ENCODE results near the gene LRFN2. TPM values are rescaled to one million over a fixed set of nuclear protein-coding genes. Genes with fewer than 3 reads are reported as not detected.
A peak's percentile ranks its signal among the peaks of the same experiment; 100 is the strongest.

LRFN2 gene
- total RNA-seq, 1 donor from 2014 or later = not detected

DNA sequence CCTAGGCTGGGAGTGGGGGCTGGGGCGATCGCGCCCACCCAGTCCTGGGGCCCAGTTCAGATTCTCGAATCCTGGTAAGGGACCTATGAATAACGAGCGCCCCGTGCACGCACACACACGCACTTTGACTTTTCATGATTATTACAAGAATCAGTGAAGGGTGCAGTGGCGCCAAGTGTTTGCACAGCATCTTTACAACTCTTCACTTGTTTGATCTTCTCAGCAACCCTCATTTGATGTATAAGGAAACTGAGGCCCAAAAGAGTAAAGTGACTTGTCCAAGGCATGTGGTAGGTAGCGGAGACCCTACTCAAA, 863 bp upstream of the LRFN2 start:
- Mint-ChIP-seq H3K27me3 (ENCODE audit: low read depth) (peaks cover 89% of the 10 kb centered on the region), H3K4me3 (peak overlapping the region; percentile 26), H3K9me3 (no peaks in the 10 kb centered on the region), H3K4me1 (peaks cover 19% of the 10 kb centered on the region), H3K27ac (no peak overlapping the region), H3K36me3 (no peaks in the 10 kb centered on the region)
- DNase-seq (ENCODE audit: low spot score in 2 of 2, unreplicated experiment in 2 of 2) = no peak
- TF ChIP-seq, protein P1, sequence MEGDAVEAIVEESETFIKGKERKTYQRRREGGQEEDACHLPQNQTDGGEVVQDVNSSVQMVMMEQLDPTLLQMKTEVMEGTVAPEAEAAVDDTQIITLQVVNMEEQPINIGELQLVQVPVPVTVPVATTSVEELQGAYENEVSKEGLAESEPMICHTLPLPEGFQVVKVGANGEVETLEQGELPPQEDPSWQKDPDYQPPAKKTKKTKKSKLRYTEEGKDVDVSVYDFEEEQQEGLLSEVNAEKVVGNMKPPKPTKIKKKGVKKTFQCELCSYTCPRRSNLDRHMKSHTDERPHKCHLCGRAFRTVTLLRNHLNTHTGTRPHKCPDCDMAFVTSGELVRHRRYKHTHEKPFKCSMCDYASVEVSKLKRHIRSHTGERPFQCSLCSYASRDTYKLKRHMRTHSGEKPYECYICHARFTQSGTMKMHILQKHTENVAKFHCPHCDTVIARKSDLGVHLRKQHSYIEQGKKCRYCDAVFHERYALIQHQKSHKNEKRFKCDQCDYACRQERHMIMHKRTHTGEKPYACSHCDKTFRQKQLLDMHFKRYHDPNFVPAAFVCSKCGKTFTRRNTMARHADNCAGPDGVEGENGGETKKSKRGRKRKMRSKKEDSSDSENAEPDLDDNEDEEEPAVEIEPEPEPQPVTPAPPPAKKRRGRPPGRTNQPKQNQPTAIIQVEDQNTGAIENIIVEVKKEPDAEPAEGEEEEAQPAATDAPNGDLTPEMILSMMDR (IDR thresholded peaks at IDR 0.05; ENCODE audit: unreplicated experiment) = peak; percentile 2

GRCh38 chr6:40586369-40587201, 579 bp downstream of the LRFN2 start:
- TF ChIP-seq, protein P1 (IDR thresholded peaks at IDR 0.05; ENCODE audit: unreplicated experiment) = no peak
- Mint-ChIP-seq H3K4me1 (peaks cover 19% of the 10 kb centered on the region), H3K27ac (no peak overlapping the region), H3K4me3 (peak overlapping the region; percentile 74), H3K27me3 (ENCODE audit: low read depth) (peaks cover 85% of the 10 kb centered on the region), H3K36me3 (no peaks in the 10 kb centered on the region), H3K9me3 (no peaks in the 10 kb centered on the region)
- DNase-seq (ENCODE audit: low spot score in 2 of 2, unreplicated experiment in 2 of 2) = peak in 1 of 2 experiments; percentile 44

DNA sequence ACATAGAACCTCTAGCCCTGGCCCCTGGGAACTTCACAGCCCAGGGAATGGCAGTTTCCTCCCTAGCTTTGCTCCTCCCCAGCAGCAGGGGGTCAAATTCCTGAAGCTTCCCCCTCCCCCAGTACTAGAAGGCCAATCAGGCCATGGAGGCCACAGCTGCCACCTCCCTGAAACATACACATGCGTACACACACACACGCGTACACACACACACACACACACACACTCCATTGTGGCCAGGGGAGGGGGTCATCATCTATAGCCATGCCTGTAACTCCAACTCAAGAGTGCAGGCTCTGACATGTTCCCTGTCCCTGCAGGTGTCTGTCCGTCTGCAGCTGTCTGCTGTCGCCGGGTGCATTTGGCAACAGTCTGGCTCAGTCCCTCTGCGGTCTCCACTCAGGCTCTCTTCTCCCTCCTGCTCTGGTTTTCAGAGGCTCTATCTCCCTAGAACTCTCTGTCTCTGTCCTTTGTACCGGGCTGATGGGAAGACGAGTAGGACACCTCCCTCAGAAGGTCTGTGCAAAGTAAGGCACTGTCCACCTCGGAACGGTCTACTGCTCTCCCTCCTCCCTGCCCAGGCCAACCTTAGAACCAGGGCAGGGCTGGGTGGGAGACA, 1.4 kb downstream of the LRFN2 start:
- Mint-ChIP-seq H3K4me1 (peaks cover 19% of the 10 kb centered on the region), H3K9me3 (no peaks in the 10 kb centered on the region), H3K27ac (no peak overlapping the region), H3K27me3 (ENCODE audit: low read depth) (peaks cover 77% of the 10 kb centered on the region), H3K36me3 (no peaks in the 10 kb centered on the region), H3K4me3 (peak overlapping the region; percentile 44)
- DNase-seq (ENCODE audit: low spot score in 2 of 2, unreplicated experiment in 2 of 2) = no peak
- TF ChIP-seq, protein P1 (IDR thresholded peaks at IDR 0.05; ENCODE audit: unreplicated experiment) = no peak

DNA sequence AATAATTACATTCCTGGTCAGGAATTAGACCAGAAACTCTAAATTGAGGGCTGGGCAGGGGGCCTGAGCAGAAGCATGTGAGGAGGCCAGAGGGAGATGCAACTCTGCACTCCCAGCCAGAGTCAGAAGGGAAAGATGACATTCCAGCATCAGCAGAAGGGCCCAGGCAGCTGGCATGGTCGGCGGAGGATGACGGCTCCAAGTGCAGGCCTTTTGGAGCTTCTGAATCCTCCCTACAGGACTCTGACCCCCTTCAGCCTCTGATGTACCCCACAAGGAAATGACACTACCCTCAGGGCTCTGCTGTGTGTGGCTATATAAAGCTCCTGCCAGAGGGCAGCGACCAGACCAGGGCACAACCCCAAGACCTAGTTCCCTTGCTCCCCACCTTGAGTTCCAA, 1.9 kb downstream of the LRFN2 start:
- TF ChIP-seq, protein P1 (IDR thresholded peaks at IDR 0.05; ENCODE audit: unreplicated experiment) = no peak
- Mint-ChIP-seq H3K36me3 (no peaks in the 10 kb centered on the region), H3K27me3 (ENCODE audit: low read depth) (peaks cover 72% of the 10 kb centered on the region), H3K9me3 (no peaks in the 10 kb centered on the region), H3K27ac (no peak overlapping the region), H3K4me1 (peaks cover 19% of the 10 kb centered on the region), H3K4me3 (no peak overlapping the region)
- no peak for DNase-seq (ENCODE audit: low spot score in 2 of 2, unreplicated experiment in 2 of 2)

DNA sequence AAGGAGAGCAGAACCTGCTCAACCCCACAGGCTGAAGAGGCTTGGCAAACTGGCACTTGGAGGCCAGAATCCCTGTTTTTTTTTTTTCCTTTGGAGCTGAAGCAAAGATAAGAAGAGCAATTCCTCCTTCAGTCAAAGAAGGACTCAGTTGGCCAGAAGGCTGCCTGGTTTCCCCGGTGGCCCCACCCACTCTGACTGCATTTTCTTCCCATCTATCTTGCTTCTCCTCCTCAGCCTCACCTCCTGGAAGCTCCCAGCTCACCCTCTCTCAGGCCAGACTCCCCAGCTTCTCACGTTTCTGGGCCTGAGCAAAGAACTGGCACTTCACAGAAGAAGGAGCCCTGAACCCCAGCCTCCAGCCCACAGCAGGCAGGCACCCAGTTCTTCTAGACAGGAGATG, 2.4 kb downstream of the LRFN2 start:
- Mint-ChIP-seq H3K9me3 (no peaks in the 10 kb centered on the region), H3K4me1 (peaks cover 19% of the 10 kb centered on the region), H3K36me3 (no peaks in the 10 kb centered on the region), H3K27me3 (ENCODE audit: low read depth) (peaks cover 67% of the 10 kb centered on the region), H3K27ac (no peak overlapping the region), H3K4me3 (no peak overlapping the region)
- DNase-seq (ENCODE audit: low spot score in 2 of 2, unreplicated experiment in 2 of 2) = no peak
- TF ChIP-seq, protein P1 (IDR thresholded peaks at IDR 0.05; ENCODE audit: unreplicated experiment) = no peak

Data from mesothelial cell of epicardium (in vitro differentiated cells).